ENCODE results near the gene EVI5. TPM values are rescaled to one million over a fixed set of nuclear protein-coding genes. Genes with fewer than 3 reads are reported as not detected.

The EVI5 gene
- 49.2 and 50.2 TPM in 2 replicates for total RNA-seq

DNA sequence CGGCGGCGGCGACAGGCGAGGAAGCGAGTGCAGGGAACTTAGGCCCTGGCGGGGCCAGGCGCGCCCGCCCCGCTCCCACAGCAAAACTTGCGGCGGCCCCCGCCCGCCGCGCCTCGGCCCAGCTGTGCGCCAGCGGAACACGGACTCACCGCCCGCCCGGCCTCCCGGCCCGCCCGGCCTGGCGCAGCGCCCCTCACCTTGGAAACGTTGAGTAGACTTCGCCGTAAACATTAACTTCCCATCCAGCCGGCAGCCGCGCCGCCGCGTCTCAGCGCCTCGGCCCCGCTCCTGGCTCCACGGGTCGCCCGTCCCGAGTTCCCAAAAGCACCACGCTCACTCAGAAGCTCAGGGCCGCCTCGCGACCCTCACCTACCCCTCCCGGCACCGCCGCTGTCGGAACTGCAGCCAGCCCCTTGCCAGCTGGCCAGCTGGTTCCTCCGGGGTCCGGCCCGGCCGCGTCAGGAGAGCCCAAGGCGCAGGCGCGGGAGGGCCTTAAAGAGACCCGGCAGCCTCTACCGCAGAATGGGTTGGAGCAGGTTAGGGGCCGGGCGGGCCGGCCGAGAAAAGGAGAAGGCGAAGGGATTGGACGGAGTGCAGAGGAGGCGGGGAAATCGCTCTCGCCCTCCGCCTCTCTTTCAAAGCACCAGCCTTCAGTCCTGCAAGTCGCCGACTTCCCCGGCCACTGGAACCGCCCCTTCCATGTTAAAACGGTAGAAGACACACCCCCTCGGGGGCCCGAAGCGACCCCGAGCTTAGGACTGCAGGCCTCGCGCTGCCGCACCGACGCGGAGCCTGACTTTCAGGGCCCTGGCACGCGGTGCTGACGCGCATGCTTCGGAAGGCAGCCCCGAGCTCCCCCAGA is at the start of gene EVI5:
EVI5 (minus strand) TSS at position 470 of the 862 bp plus-strand sequence. CDS start 48,562 bp downstream, outside the sequence.

DNA sequence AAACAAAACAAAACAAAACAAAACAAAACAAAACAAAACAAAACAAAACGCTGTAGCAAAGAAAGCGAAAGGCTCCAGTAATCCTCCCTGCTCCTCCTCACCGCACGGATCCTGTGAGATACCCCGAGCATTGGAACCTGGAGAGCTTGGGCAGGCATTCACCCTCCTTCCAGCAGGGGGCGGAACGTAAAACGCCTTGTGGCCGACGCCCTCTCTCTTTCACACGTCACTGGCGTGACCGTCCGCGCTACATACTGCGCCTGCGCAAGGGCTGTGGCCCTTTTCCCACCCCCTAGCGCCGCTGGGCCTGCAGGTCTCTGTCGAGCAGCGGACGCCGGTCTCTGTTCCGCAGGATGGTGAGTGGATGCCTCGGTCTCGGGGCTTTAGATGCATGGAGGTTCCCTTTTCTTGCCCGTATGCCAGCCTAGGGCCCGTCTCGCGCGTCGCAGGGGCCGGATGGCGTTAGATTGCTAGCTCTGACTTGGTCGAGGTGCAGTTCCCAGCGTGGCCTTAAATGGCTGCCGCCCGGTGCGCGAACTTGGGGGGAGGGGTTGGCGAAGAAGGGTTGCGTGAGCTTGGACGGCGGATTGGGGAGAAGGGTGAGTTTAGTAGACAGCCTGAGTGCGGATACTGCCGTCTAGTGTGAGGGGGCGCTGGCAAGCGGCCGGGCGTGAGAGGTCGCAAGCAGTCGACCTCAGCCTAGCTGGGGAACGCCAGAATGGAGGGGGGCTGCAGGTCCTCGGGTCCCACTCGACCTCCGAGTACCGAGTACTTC is 47.0 kb upstream of the EVI5 start, which contains the start of gene RPL5:
RPL5 (plus strand) TSS at position 279 of the 775 bp plus-strand sequence; CDS start at position 354, 75 bp downstream.

DNA sequence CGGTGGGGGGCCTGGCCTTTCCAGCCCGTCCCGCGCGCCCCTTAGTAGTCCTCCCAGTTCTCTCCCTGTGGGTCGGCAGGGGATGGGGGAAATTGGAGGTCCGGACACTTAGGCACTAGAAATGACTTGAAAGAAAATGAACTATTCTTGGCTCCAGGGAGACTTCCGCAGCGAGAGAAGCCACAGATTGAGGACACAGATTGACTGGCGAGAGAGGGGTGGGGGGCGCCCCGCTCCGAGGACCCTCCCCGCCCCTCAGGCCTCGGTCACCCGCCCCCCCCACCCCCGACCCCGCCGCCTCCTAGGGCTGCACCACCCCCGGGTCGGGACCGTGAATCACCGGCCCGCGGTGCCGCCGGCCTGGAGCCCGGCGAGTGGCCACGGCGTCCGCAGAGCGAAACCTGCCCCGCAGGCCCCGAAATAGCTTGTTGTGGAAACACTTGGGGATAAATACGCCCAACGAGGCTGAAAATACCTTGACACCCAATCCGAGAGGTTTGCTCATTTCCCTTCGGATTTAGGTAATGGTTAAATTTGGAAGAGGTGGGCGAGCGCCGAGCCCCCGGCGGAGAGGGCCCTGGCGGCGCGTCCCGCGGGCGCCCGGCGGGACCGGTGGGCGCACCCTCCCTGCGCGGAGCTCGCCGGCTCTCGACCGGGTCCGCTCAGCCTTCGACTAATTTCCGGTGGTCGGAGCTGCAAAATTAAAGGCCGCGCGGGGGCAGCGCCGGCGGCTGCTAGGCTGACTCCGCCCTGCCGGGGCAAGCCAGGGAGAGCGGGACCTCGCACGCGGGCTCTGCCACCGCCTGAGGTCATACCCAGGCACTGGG is 298.4 kb downstream of the EVI5 start, which contains the start of gene GFI1:
GFI1 (minus strand) TSS at position 675 of the 827 bp plus-strand sequence. CDS start 3,438 bp downstream, outside the sequence.

Other genes with a start within 250 kb of the EVI5 start
- gene RPL5, start 46.9 kb upstream of the EVI5 start, total RNA-seq: 1,640 and 2,359 TPM in 2 replicates
- 15.0 and 16.2 TPM in 2 replicates for gene DIPK1A, start 176.4 kb upstream of the EVI5 start, total RNA-seq